GM18502 (cell line): ENCODE data around the gene HKDC1.

Source experiments
- ATAC-seq: cut with Tn5 transposase; IDR thresholded peaks from one replicate; pipeline ENCODE4 v1.9.1; 2021; ENCODE audit warnings: mild to moderate bottlenecking; ENCODE audit not compliant: unreplicated experiment, poor library complexity

HKDC1 gene

DNA sequence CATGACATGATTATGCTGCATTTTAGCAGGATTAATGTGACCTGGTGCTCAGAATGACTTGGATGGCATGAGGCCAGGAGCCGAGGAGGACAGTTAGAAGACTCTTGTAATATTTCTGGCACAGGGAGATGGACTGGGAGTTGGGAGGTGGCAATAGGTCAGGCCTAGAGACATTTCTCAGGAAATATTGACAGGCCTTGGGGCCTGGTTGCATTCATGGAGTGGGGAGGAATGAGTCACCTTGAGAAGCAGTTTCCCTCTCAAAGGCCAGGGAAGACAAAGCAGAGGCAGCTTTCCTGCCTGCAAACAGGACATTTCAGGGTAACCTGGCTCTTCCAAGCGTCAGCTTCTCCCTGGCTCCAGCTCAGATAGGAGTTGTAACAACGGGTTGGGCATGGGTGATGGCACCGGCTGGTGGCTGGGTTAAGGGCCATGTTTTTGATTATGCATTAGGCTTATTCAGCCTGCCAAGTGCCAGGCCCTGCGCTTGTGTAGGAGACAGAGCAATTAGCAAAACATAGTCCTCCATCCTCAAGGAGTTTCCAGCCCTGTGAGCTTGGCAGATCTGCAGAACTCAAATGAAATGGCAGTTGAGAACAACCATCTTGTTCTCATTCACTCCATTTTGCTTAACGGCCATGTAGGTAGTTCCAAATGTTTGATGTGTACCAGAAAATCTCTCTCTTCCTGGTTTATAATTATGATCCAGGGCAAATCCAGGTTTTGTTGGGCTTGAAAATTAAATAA is 96.4 kb downstream of the HKDC1 start:
- no peak for ATAC-seq
